ENCODE results near the gene ZNF579.

ZNF579 gene

GRCh38 chr19:55611983-55612645 lies 31.5 kb upstream of the ZNF579 start:
- DNase-seq (ENCODE audit: low read depth): no peak
- H3K4me3 ChIP-seq (ENCODE audit: control insufficient read depth, low read depth, low read length): no peak overlapping the region
- TF ChIP-seq CTCF (IDR thresholded peaks at IDR 0.05; ENCODE audit: control insufficient read depth, insufficient read depth, low read depth, low read length, missing control alignments): no peak

GRCh38 chr19:55611300-55611982 lies 30.8 kb upstream of the ZNF579 start:
- H3K4me3 ChIP-seq (ENCODE audit: control insufficient read depth, low read depth, low read length): no peak overlapping the region
- TF ChIP-seq CTCF (IDR thresholded peaks at IDR 0.05; ENCODE audit: control insufficient read depth, insufficient read depth, low read depth, low read length, missing control alignments): no peak

GRCh38 chr19:55609326-55609725 lies 28.7 kb upstream of the ZNF579 start:
- no peak for DNase-seq (ENCODE audit: low read depth)
- TF ChIP-seq CTCF (IDR thresholded peaks at IDR 0.05; ENCODE audit: control insufficient read depth, insufficient read depth, low read depth, low read length, missing control alignments): no peak
- H3K4me3 ChIP-seq (ENCODE audit: control insufficient read depth, low read depth, low read length): no peak overlapping the region

More at GRCh38 chr19:55611300-55611982, 30.8 kb upstream of the ZNF579 start:
- no peak for DNase-seq (ENCODE audit: low read depth)

- TF ChIP-seq CTCF (IDR thresholded peaks at IDR 0.05; ENCODE audit: control insufficient read depth, insufficient read depth, low read depth, low read length, missing control alignments): no peak
- DNase-seq (ENCODE audit: low read depth): no peak
- peak overlapping the region; percentile 85 for H3K4me3 ChIP-seq (ENCODE audit: control insufficient read depth, low read depth, low read length)
Measured at GRCh38 chr19:55606817-55607216, 26.2 kb upstream of the ZNF579 start.

- DNase-seq (ENCODE audit: low read depth): no peak
- TF ChIP-seq CTCF (IDR thresholded peaks at IDR 0.05; ENCODE audit: control insufficient read depth, insufficient read depth, low read depth, low read length, missing control alignments): no peak
- H3K4me3 ChIP-seq (ENCODE audit: control insufficient read depth, low read depth, low read length): peak overlapping the region; percentile 85
Measured at GRCh38 chr19:55606471-55606787, 25.8 kb upstream of the ZNF579 start.

GRCh38 chr19:55605637-55606470 lies 25.2 kb upstream of the ZNF579 start, which contains the start of gene ZNF865:
ZNF865 (plus strand) TSS chr19:55605647; CDS start chr19:55613619, 7,972 bp downstream.
- no peak for DNase-seq (ENCODE audit: low read depth)
- peak; percentile 91 for TF ChIP-seq CTCF (IDR thresholded peaks at IDR 0.05; ENCODE audit: control insufficient read depth, insufficient read depth, low read depth, low read length, missing control alignments)
- H3K4me3 ChIP-seq (ENCODE audit: control insufficient read depth, low read depth, low read length): peak within 1 kb of the TSS; percentile 85

All from AG09309 (cell line).